Measurements from ENCODE around the gene PRIMA1.

- TF ChIP-seq CTCF (IDR thresholded peaks at IDR 0.05) (no peak), POLR2A (IDR thresholded peaks at IDR 0.05) (no peak)
Observed at GRCh38 chr14:93669632-93670031, 118.7 kb downstream of the PRIMA1 start.

All from testis (tissue), 2 donors.